ENCODE measurements around the gene LIPC. TPM values are rescaled to one million over a fixed set of nuclear protein-coding genes. Genes with fewer than 3 reads are reported as not detected.

The LIPC gene
- total RNA-seq, 1 experiment from 2014 or later: not detected

DNA sequence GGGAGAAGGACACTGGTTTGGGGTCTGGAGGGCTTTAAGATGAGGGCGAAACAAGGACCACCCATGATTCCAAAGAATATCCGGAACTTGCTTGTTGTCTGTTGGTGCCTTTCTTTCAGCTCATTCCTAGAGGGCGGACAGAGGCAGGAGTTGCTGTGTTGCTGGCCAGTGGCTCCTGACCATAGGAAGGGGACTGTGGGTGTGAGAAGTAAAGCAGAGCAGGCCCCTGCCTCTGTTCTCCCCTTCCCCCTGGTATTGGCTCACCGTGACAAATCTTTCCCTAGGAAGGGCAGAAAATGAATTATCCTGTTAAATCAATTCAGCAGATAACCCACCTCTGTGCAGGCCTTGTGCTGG lies 89.1 kb downstream of the LIPC start (continued):
- TF ChIP-seq, protein P1, sequence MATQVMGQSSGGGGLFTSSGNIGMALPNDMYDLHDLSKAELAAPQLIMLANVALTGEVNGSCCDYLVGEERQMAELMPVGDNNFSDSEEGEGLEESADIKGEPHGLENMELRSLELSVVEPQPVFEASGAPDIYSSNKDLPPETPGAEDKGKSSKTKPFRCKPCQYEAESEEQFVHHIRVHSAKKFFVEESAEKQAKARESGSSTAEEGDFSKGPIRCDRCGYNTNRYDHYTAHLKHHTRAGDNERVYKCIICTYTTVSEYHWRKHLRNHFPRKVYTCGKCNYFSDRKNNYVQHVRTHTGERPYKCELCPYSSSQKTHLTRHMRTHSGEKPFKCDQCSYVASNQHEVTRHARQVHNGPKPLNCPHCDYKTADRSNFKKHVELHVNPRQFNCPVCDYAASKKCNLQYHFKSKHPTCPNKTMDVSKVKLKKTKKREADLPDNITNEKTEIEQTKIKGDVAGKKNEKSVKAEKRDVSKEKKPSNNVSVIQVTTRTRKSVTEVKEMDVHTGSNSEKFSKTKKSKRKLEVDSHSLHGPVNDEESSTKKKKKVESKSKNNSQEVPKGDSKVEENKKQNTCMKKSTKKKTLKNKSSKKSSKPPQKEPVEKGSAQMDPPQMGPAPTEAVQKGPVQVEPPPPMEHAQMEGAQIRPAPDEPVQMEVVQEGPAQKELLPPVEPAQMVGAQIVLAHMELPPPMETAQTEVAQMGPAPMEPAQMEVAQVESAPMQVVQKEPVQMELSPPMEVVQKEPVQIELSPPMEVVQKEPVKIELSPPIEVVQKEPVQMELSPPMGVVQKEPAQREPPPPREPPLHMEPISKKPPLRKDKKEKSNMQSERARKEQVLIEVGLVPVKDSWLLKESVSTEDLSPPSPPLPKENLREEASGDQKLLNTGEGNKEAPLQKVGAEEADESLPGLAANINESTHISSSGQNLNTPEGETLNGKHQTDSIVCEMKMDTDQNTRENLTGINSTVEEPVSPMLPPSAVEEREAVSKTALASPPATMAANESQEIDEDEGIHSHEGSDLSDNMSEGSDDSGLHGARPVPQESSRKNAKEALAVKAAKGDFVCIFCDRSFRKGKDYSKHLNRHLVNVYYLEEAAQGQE (IDR thresholded peaks at IDR 0.05; ENCODE audit: low read depth): no peak
- TF ChIP-seq EZH2phosphoT487 (IDR thresholded peaks at IDR 0.05; ENCODE audit: borderline replicate concordance): no peak
- TF ChIP-seq YY1 (IDR thresholded peaks at IDR 0.05; ENCODE audit: extremely low read depth, insufficient replicate concordance, low read depth, low read length): no peak
- TF ChIP-seq, protein P2, sequence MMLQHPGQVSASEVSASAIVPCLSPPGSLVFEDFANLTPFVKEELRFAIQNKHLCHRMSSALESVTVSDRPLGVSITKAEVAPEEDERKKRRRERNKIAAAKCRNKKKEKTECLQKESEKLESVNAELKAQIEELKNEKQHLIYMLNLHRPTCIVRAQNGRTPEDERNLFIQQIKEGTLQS (IDR thresholded peaks at IDR 0.05): no peak
- no peak for TF ChIP-seq SIN3A (IDR thresholded peaks at IDR 0.05; ENCODE audit: low read depth)
- no peak for TF ChIP-seq CEBPB (IDR thresholded peaks at IDR 0.05; ENCODE audit: low read depth)
- TF ChIP-seq POLR2A (IDR thresholded peaks at IDR 0.05; ENCODE audit: borderline replicate concordance, extremely low read depth, insufficient read depth, insufficient read length): no peak

DNA sequence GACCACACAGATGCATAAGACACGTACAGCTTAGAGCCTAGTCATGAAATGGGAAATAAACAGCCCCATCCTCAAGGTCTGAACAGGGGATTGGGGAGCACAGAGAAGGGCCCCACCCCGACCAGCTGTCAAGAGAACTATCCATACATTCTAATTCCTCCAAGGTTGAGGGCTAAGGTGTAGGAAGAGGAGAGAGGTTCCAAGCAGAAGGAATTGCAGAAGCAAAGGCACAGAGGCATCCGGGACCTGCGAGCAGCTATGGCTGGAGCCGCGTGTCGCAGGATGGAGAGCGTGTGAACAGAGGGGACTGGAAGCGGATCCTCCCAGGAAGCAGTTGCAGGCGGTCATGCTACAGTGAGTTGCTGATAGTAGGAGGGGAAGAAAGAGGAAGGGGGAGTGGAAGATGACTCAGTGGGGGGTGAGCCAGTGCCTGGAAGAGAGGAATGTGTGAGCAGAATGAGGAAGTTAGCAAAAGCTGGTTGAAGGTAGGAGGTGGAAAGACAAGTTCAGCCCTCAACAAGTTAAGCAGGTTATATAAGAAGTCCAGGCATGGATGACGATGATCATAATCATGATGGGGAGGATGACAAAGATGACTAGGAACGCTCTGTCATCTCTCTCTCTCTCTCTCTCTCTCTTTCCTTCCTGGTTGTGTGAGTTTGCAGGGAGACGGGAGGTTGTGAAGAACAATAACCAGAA lies 89.7 kb downstream of the LIPC start:
- no peaks in the 10 kb centered on the region for H3K9me3 ChIP-seq (ENCODE audit: control insufficient read depth in 1 of 2, insufficient read depth in 1 of 2, low read depth in 1 of 2, low read length in 2 of 2)
- H2AFZ ChIP-seq (ENCODE audit: low read depth, low read length, poor library complexity, severe bottlenecking): no peak overlapping the region
- H4K20me1 ChIP-seq (ENCODE audit: insufficient read depth): no peaks in the 10 kb centered on the region
- RAD21 ChIA-PET (ENCODE audit: low non-redundant PET in 1 of 2, low total read pairs in 2 of 2, uncharacterized antibody in 2 of 2, unreplicated experiment in 2 of 2): no interaction called here
- intact Hi-C loops (cut with micrococcal nuclease): no loop called here
- POLR2A ChIA-PET: no interaction called here
- peak; percentile 39; the same call in 1 of the 2 replicates for TF ChIP-seq SIN3A (IDR thresholded peaks at IDR 0.05; ENCODE audit: low read depth)
- peak; percentile 23; the same call in 1 of the 2 replicates for TF ChIP-seq RAD21 (IDR thresholded peaks at IDR 0.05; ENCODE audit: low read depth)
- peak; percentile 72 for TF ChIP-seq SP1 (IDR thresholded peaks at IDR 0.05; ENCODE audit: low read depth)
- no peak for TF ChIP-seq POLR2A (IDR thresholded peaks at IDR 0.05; ENCODE audit: borderline replicate concordance, extremely low read depth, insufficient read depth, insufficient read length)
- TF ChIP-seq, protein P3, sequence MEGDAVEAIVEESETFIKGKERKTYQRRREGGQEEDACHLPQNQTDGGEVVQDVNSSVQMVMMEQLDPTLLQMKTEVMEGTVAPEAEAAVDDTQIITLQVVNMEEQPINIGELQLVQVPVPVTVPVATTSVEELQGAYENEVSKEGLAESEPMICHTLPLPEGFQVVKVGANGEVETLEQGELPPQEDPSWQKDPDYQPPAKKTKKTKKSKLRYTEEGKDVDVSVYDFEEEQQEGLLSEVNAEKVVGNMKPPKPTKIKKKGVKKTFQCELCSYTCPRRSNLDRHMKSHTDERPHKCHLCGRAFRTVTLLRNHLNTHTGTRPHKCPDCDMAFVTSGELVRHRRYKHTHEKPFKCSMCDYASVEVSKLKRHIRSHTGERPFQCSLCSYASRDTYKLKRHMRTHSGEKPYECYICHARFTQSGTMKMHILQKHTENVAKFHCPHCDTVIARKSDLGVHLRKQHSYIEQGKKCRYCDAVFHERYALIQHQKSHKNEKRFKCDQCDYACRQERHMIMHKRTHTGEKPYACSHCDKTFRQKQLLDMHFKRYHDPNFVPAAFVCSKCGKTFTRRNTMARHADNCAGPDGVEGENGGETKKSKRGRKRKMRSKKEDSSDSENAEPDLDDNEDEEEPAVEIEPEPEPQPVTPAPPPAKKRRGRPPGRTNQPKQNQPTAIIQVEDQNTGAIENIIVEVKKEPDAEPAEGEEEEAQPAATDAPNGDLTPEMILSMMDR (IDR thresholded peaks at IDR 0.05 in 2 of 3, conservative IDR thresholded peaks at IDR 0.05 in 1 of 3; ENCODE audit: borderline replicate concordance in 1 of 3, insufficient read depth in 1 of 3, low read depth in 2 of 3, low read length in 2 of 3): no peak
- no peak for TF ChIP-seq YY1 (IDR thresholded peaks at IDR 0.05; ENCODE audit: extremely low read depth, insufficient replicate concordance, low read depth, low read length)
- peak; percentile 57; the same call in 1 of the 2 replicates for TF ChIP-seq FOSL1 (IDR thresholded peaks at IDR 0.05; ENCODE audit: low read depth)
- TF ChIP-seq, protein P4, sequence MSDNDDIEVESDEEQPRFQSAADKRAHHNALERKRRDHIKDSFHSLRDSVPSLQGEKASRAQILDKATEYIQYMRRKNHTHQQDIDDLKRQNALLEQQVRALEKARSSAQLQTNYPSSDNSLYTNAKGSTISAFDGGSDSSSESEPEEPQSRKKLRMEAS (IDR thresholded peaks at IDR 0.05): no peak; the same call in 1 of the 2 replicates
- TF ChIP-seq, protein P1 (IDR thresholded peaks at IDR 0.05; ENCODE audit: low read depth): no peak
- no peaks in the 10 kb centered on the region for H3K36me3 ChIP-seq (ENCODE audit: control insufficient read depth in 1 of 2, insufficient read depth in 2 of 2, low read length in 2 of 2)
- ATAC-seq (peak; percentile 74), DNase-seq (ENCODE audit: low read depth, low spot score) (peak; percentile 34)
- BruUV-seq (replicated peaks): no TSS peak
- CTCF ChIA-PET: no interaction called here
- no peaks in the 10 kb centered on the region for H3K9me2 ChIP-seq (ENCODE audit: insufficient read depth)
- H3K27me3 ChIP-seq (ENCODE audit: insufficient read depth, low read length): no peaks in the 10 kb centered on the region
- 0 out of 4 replicates have a peak overlapping the region, but pooled peaks of 1 of the 2 experiments have one; percentile 6 for H3K4me3 ChIP-seq (replicated peaks in 1 of 2; ENCODE audit: low read depth in 1 of 2, low read length in 2 of 2)
- peak overlapping the region; percentile 51 for H3K4me2 ChIP-seq (ENCODE audit: low read length)
- peaks cover 9 to 23% of the 10 kb centered on the region in 2 experiments; a peak in 3 of 4 replicates for H3K4me1 ChIP-seq (ENCODE audit: control insufficient read depth in 1 of 2, insufficient read depth in 2 of 2, low read length in 2 of 2)
- no peak overlapping the region for H3K9ac ChIP-seq (ENCODE audit: low read length)
- no peaks in the 10 kb centered on the region for H3K79me2 ChIP-seq (ENCODE audit: insufficient read depth, low read length)
- no peak overlapping the region for H3K27ac ChIP-seq (ENCODE audit: low read depth, low read length)
